LHCN-M2 (cell line): ENCODE measurements around the gene AGAP1. TPM values are rescaled to one million over a fixed set of nuclear protein-coding genes. Genes with fewer than 3 reads are reported as not detected.
"Not testable (repeated sequence)": the region's sequence is repeated elsewhere in the genome, so short reads cannot be mapped to it uniquely, and the experiment has no call there.

ENCODE experiments used
- DNase-seq: peaks from one replicate; pipeline ENCODE4 v3.0.0-alpha.2; 2012; ENCODE audit warnings: low read depth
- total RNA-seq: library from RNA; depleted of rRNA; stranded (reverse); fragments of >200 nt; gene quantifications from 2 replicates; pipeline ENCODE4 v1.2.3, GENCODE V29; 2014

AGAP1 gene
- total RNA-seq, 1 experiment from 2014 or later: 15.2 TPM

DNA sequence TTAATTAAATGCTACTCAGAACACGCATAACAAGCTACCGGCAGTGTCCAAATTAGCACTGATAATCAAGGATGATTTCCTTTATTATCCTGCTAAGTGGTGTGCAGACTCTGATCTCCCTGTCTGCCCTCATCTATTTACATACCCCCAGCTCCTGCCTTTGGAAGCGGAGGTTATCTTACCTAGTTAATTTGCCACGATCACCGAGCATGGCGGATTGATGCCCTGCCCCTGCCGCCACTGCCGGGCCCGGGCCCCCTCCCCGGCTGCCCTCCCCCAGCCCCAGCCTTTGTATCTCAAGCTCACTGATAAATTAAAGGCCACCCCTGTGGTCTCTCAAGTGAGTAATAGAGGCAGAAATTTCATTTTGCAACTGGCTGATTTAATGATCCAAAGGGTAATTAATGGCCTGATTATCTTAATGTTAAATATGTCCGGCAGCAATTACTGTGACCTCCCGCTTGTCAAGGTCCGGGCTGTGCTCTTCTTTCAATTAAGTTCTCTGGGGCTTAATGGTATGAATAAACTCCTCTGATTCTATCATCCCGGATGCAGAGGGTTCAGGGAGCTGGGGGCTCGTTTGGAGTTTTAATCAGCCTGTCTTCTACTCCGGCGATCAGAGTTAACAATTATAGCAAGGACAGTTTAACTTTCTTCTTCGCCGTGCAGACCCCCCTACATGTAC is 560.9 kb downstream of the AGAP1 start:
- DNase-seq: no peak

DNA sequence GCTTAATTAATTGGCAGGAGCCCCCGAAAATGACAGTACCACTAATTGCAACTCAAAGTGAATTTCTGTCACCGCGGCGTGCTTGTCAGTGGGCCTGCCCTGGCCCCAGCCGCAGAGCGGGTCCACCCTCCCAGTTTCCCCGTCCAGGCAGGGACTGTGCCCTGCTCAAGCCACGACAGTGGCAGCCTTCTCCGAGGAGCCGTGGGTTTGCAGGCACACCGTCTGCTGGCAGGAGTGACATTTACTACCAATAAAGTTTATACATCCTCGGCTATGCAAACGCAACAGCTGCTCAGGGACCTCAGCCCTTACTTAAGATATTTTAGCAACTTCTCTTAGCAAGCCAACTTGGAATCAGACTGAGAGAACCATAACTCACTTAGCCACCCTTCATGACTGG is 561.6 kb downstream of the AGAP1 start:
- no peak for DNase-seq

DNA sequence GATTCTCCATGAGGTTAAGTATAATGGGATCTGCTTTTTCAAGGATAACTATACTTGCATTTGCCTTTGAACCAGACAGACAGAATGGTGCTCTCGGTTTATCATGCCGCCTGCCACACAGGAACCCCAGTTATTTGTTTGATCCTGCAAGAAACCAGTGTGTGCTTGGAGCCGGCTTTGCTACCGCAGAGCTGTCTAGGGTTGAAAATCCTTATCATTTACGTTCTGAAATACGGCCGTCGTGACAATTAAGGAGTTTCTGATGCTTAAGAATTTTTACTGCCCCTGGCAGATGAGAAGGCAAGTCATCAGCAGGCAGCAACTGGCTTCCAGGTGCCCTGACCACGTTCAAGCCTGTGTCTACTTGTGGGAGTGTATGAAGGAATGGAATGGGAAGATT is 562.3 kb downstream of the AGAP1 start:
- DNase-seq: no peak

DNA sequence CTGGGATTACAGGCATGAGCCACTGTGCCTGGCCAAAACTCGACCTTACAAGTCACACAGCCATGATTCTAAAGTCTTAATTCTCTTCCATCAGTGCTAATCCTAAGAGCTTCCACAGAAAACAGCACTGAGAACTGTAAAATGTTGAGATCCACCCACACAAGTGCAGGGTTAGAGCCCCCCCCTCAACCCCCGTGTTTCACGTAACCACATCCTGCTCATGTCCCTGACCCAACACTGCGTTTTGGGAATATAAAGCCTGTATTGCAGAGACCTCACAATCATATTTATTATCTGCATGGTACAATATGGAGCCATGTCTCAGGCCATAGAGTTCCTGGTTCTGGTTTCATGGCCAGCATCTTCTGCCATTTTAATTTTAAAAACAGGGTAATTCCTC is 563.5 kb downstream of the AGAP1 start:
- no peak for DNase-seq

DNA sequence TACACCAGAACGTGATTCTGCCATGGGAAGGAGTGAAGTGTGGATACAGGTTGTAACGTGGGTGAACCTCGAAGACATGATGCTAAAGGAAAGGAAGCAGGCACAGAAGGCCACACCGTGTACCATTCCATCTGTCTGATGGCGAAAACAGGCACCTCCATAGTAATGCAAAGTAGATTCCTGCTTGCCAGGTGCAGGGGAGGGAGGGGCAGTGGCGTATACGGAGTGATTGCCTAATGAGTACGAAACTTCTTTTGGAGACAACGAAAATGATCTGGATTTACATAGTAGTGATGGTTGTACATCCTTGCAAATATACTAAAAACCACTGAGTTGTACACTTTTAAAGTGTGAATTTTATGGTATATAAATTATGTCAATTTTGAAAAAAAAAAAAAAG is 567.7 kb downstream of the AGAP1 start:
- DNase-seq: no peak

DNA sequence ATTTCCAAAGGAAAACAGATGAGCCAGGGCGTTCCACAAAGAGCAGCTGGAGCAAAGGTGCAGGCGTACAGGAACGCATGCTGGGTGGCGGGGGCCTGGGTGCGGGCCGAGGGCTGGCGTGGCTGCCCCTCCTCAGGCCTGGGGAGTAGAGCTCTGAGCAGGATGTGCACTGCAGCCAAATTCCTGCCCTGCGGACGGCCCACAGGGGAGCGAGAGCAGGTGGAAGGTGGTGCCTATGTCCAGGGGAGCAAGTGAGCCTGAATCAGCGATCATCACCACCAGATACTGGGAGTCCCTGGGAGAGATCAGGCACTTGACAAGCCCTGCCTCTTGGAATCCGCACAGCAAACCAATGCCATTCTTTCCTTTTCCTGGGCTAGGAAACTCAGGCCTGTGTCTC is 568.1 kb downstream of the AGAP1 start:
- no peak for DNase-seq

DNA sequence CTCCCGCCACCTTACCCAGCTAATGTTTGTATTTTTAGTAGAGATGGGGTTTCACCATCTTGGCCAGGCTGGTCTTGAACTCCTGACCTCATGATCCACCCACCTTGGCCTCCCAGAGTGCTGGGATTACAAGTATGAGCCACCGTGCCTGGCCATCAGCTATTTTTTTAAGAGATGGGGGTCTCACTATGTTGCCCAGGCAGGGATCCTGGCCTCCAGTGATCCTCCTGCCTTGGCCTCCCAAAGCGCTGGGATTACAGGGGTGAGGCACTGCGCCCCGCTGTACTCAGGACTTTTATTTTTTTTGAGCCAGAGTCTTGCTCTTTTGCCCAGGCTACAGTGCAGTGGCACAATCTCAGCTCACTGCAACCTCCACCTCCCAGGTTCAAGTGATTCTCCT is 569.0 kb downstream of the AGAP1 start:
- not testable (repeated sequence) for DNase-seq

DNA sequence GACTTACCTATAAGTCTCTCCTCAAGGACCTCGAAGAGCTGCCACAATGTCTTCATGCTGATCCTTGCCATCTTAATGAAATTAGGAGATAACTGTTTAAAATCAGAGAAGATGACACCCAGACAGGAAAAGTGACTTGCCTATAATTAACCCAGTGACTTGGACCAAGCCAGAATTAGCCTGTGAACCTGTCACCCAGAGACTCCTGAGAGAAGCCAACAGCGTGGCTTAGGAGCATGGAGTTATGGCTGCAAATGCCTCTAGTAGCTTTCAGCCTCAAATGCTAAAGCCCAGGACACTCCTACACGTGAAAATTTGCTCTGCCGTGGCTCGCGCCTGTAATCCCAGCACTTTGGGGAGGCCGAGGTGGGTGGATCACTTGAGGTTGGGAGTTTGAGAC is 570.2 kb downstream of the AGAP1 start:
- no peak for DNase-seq

DNA sequence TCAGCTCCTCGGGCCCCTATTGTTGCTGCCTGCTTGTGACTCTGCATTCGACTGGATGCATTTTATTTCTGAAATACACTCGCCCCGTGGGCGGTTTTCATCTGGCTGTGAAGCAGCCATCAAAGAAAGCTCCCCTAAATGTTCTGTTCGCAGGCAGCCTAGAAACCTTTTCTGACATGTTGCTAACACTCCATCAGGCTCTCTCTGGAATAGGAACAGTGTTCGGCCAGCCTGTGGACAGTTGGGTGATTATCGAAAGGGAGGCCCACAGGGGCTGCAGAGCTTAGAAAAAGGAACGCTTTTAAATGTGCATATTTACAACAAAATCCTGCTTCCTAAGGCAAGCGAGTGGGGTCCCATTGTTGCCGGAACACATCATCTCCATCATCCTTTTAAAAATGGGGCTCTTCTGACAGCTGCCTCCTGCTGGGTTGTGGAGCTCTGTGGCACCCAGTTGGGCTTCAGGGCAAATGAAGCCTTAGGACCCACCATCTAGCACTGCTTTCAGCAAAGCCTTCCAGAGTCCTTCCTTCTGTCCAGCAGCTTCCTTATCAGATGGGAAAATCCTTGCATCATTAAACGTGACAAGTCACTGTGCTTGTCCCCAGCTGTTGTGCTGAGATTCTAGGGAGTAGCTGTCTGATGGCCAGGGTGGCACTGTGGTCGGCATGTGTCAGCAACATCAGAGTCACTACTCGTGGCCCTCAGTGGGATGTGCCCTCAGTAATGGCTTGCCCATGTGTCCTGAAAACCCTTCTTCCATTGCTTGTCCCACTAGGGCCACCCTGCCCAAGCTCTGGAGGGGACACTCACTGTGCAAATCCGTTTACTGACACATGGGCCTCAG is 571.7 kb downstream of the AGAP1 start:
- DNase-seq: no peak

DNA sequence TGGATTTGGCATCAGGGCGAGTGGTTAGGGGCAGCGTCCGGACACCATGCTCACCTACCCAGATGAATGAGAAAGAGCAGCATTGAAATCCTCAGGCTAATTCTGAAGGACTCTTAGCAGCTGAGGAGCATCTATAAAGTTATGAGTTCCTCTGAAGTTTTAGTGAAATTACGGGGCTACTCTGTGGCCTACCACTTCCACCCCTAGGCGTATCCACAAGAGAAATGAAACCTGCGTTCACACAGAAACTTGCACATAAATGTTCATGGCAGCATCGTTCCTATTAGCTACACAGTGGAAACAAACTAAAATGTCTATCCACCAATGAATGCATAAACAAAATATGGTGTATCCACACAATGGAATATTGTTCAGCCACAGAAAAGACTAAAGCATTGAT is 576.4 kb downstream of the AGAP1 start:
- no peak for DNase-seq

DNA sequence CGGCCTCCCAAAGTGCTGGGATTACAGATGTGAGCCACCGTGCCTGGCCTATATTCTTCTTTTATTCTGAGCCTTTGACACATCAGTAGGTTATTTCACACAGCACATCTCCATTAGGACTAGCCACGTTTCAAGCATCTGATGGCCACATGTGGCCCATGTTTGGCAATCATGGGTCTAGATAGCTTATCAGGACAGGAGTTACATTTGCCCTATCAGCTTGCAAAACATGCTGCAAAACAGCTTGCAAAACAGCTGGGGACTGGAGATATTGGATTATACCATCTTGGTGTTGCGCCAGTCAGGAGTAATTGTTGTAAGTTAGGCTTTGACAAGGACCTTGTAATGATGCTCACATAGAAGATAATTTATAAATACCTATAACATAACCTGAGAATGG is 579.4 kb downstream of the AGAP1 start:
- DNase-seq: no peak

DNA sequence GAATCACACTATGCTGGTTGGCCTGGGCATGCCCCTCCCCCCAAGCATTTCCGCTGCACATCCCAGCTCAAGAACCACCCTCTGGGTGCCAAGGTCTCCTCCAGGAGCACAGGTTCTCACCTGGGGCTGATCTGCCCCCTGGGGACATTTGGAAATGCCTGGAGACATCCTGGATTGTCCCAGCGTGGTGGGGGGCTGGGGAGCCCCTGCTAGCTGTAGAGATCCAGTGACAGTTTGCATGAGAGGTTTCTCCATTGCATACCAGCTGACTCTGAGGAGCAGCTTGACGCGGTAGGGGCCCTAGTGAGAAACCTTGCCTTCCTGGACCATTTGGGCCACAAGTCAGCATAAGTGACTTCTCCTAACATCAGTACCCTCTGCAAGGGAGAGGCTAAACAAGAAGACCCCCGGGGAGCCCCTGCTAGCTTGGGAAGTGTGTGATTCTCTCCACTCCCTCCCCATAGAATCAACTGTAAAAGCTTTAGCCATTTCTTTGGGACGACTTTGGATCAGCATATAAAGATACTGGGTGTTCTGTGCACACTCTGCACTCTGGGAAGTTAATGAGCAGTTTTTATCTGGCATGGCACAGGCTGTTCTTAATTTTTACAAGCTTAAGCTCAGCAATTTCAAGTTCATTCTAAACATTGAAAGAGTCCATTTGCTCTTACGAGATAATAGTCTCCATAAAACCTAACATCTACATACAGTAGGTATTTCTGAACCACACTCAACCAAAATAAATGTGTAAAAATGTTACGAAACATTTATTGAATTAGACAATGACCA is 580.2 kb downstream of the AGAP1 start:
- no peak for DNase-seq

DNA sequence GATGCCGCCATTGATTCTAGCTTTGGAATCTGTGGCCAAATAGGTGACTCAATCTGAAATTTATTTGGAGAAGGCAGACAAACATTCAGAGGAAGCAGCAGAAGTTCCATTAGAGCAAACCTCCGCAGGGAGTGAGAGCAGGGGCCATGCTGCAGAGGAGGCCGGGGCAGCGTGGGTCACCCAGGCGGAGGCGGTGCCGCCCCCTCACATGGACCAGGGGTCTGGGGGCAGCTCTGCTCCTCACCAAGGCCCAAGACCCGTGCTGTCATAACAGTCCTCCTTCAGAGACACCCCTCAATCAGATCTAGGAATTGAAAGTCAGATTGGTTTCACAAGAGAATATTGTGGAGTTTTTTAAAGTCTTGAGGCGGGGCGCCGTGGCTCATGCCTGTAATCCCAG is 582.0 kb downstream of the AGAP1 start:
- no peak for DNase-seq

DNA sequence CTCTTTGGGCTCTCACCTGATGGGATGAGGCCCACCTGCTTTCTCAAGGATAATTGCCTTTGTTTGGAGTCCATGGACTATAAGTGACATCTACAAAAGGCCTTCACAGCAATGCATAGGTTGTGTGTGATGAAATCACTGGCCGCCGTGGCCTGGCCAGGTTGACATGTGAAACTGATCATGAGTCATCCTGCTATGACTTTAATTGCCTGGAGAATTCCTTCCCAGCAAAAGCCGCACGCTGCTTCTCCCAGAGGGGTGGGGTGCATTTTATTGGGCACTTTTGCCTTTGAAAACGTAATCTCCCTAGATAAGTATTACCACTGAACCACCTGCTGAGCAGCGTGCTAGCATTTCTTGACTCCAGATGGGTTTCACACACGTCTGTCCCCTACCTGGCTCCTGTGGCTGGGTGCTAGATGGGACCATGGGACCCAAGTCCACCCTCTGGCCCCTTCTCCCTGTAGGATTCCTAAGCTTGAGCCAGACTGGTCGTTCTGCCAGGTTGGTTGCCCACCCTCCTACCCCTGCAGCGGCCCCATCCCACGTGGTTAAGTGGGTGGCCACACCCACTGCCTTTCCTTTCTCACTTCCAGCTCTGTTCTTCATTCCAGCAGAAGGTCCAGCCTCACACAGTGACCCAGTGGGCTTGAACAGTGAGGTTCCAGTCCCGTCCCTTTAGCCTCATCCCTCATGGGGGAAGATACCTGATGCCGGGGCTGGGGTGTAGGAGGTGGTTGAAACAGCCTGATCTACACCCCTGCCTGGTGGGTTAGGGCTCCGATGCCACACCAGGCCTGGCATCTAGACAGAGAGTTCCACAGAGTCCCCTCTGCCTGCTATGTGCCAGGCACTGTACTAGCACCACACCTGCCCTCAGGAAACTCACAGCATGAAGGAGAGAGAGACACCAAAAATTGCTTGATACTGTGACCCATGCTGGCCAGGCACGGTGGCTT is 584.7 kb downstream of the AGAP1 start:
- DNase-seq: peak; percentile 1

DNA sequence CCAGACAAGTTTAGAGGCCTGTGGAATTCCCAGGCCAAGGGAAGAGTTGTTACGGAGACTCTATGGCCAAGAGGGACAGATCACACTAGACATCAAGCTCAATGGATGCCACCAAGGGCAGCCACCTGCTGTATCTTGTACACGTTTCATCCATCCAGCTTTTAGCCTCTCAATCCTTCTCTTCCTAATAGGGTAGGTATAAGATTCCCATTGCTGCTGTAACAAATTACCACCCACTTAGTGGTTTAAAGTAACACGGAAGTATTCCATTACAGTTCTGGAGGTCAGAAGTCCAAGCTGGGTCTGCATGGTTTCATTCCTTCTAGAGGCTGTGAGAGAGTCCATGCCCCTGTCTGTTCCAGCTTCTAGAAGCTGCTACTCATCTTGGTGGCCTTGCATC is 586.6 kb downstream of the AGAP1 start:
- DNase-seq: no peak

DNA sequence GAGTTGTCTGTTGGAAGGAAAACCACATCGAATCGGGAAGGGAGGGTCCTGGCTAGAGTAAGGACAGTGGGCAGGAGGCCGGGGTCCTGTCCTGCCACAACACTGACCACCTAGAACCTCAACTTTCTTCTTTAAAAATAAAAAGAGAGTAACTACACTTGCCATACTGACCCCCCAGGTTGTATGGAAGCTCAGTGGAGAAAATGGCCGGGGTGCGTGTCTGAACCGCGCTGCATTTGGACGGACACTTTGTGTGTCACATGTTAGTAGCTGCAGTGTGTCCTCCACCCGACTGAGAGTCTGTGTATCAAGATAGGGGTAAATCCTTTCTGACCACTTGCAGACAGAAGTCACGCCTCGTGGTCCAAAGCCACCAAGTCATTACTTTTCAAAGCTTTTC is 587.3 kb downstream of the AGAP1 start:
- DNase-seq: no peak

DNA sequence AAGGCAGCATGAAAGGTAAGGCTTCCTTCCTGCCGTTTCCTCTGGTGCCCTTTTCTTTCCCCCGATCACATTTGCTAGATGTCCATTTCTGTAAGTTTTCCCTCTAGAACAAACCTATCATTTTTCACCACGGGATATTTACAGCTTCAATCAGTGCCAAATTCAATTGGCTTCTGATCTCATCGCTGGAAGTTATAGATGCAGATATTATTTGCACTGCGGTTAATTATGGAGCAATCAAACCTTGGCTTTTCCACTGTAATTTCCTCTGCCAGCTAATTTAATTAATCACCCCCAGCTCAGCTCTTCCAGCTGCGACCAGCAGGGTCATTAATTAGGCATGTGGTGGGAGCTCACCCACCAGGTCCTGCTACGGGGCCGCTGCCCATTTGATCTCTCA is 588.2 kb downstream of the AGAP1 start:
- no peak for DNase-seq

DNA sequence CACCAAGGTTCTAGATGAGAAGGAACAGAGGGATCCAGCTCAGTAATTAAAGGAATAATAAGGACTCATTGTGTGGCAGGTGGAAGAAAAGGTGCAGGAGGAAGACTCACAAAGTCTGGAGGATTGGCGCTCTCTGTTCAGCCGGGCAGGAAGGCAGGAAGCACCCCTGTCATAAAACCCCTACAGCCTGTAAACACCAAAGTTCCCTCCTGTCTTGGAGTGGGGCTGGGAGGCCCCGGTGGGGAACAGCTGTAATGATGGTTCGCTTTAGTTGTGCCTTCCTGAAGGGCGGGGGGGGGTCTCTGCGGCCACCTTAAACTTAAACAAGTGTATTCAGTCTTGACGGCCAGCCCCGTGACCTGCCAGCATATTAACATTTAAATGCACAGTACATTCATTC is 590.1 kb downstream of the AGAP1 start:
- no peak for DNase-seq

DNA sequence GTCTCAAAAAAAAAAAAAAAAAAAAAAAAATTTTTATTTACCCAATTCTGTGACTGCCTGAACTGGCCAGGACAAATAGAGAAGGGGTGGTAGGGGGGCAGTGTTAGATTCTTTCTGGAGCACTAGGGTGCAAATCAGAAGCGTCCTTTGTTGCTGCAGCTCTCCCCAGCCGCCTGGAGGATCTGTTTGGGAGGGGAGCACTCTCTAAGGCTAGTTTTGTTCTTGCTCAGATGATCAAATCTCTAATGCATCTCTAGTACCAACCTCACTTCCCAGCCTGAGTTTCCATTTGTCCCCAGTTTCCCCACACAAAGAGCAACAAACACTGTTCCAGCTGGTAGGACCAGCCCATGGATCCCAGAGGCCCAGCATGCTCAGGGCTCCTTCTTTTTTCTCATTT is 591.4 kb downstream of the AGAP1 start:
- no peak for DNase-seq

DNA sequence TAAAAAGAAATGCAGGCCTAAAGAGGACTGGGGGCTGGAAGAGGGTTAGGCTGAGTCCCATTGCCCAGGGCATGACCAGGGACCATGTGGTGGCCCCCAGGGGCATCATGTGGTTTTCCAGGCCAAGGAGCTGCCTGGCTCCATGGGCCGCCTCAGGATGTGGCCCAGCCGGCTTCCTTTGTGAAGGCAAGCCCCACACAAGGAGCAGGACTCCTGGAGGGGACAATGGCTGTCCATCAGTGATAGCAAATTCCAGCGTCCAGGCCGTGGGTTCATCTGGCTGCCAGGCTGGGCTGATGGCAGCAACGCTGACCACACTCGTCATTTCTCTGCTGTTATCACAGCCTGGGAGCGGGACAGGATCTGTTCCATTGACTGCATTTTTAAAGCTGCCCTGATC is 591.8 kb downstream of the AGAP1 start:
- no peak for DNase-seq

DNA sequence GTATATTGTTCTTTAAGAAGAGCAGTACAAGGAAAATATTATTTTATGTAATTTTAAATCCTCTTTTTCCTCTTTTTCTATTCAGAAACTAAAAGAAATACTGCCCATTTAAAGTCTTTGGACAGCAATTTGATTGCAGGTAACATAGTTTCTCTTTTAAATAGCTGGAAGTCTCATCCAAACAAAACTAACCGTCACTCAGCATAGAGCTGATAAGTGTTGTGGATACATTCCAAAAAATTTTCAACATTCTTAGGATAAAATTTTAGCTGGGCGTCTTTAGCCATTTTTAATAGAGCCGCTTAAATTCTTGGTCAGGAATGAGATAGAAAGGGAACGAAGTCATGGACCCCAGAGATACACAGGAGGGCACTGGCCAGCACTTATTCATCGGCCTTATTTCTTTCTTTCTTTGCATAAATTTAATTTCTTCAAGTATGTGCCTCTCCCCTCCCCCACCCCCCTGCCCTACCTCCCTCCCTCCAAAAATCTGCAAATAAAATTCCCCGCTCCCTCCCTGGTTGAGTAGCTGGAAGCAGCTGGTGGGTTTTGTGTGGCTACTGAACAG is 592.6 kb downstream of the AGAP1 start:
- no peak for DNase-seq
